ENCODE data around the gene NBEA.

The NBEA gene

DNA sequence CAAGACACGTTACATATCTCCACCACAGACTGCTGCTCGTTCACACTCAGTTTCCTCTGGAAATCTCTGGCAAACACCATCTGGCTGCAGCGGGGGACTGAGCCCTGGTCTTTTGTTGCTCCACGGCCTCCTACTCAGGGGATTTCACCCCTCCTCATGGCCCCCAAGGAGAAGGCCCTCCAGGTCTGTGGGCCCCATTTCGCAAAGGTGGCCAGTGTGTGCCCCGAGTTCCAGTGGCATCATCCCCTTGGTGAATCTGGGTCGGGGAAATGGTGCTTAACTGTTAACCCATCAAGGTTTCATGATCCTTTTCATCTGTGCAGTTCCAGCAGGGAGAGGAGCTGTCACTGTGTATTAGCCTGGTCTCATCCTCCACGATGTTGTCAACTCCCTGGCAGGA is 769.8 kb downstream of the NBEA start:
- no peak for DNase-seq (ENCODE audit: low spot score)

DNA sequence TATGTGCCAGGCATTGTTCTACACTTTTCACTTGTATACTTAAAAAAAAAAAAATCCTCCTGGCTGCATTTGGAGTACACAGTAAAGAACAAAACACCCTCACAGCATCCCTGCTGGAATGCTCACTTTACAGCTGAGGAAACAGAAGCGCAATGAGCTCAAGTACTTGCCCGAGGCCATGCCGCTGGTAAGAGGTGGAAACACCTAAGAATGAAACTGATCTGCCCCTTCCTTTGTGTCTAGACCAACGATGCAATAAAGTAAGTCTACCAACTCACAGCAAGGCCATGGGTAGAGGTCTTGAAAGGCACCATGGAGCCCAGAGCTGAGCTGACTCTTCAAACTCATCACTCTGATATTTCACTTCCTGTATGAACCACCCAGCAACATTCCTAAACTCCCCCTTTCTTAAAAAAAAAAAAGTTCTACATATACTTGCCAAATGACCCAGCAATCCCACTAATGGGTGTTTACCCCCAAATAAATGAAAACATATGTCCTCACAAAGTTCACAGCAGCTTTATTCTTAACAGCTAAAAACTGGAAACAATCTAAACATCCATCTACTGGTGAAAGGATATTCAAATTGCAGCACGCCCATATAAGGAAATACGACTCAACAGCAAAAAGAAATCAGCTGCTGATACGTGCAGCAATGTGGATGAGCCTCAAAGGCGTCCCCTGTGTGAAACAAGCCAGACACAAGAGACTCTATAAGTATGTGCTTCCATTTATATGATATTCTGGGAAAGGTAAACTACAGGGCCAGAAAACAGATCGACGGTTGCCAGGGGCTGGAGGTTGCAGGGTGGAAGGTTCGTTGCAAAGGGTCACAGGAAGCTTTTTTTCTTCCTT is 771.1 kb downstream of the NBEA start:
- no peak for DNase-seq (ENCODE audit: low spot score)

DNA sequence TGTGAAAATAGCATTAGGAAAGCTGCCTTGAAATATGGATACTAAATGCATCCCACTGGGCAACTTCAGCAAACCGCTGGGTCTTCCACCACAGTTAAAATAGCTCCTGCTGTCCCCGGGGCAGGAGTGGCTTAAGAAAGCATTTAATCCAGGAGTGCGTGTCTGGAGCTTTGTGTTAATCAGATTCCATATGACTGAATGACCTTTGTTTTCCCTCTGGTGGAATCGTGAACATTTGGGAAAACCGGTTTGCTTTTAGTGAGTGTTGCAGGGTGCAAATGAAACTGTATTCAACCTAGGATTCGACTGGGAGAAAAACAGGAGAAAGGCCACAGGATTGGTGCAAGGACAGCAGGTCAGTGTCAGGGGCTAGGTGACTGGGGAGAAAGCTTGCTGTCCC is 772.1 kb downstream of the NBEA start:
- DNase-seq (ENCODE audit: low spot score): no peak

DNA sequence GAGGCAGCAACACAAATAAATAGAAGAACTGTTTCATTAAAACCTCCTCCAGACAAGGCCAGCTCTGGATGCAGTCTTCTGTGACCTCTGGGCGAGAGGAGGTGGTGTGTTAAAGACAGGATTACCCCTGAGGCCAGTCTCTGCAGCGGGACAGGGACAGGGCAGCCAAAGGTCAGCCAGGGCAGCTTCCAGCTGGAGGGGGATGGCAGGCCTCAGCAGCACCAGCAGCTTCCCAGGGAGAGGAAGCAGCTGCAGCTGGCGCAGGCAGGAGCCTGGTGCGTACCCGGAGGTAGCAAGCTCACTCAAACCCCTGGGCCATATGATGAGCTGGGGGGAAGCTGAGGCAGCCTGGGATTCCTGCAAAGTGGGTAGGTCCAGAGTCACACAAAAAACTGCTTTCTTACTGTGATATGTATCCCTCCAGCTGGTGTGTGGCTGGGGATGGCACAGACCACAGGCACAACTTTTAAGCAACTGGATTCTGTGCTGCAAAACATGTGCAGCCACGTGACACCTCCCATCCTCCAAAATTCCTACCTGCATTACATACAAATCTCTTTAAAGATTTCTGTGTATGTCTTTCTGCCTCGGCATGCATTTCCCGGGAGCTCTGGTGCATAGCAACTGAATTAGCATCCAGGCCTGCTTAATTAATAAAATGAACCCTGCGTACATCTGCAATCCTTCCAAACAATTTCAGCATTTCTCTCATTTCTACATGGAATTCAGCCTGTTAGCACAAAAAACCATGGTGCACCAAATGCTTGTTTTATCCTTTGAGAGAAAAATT is 772.7 kb downstream of the NBEA start:
- peak; percentile 86 for DNase-seq (ENCODE audit: low spot score)

DNA sequence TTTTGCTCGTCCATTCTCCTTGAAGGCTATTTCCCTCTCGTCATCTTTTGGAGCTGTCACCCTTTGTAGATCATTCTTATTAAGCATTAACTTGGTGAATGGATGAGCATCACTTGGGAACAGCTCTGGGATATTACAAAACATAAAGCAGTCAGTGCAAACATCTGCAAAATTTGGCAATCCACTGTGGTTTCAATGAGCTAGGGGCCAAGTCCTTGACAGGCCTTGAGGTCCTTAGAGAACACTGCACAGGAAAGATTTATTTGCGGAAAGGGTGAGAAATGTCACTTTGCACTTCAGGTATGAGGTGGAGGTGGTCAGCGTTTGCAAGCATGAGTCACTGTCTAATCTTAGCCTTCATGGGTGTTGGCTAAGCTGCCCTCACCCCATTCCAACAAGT is 774.1 kb downstream of the NBEA start:
- no peak for DNase-seq (ENCODE audit: low spot score)

DNA sequence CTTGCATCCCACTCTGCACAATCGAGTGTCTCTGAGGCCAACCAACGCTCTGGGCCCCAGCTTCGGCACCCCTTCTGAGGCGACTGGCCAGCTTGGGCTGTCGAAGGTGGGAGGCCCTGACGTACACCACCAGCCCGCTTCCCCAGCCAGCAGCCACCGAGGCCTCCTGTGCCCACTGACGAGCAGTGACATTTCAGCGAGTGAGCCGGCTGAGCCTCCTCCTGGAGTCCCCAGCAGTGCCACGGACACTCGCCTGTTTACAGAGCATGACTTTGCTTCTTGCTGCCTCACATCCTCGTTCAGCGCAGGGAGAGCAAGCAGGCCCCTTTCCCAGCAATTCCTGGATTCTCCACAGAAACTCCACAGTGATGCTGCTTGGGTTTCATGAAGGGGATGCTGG is 774.7 kb downstream of the NBEA start:
- DNase-seq (ENCODE audit: low spot score): no peak

DNA sequence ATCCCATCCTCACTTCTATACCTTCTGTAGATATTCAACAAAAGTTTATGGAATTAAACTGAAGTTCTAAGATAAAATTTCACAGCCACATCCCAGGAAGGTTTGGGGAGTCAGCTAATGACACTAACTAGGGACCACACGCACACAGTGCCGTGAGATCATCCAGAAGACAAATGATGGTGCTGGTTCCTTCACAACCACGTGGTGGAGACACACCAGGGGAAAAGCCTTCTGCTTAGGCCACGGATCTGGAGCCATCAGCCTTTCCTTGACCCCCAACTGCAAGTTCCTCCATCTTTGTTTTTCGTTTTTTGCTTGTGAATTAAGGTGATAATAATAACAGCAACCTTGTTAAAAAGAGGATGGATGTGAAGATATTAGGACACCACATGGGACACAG is 776.0 kb downstream of the NBEA start:
- no peak for DNase-seq (ENCODE audit: low spot score)

DNA sequence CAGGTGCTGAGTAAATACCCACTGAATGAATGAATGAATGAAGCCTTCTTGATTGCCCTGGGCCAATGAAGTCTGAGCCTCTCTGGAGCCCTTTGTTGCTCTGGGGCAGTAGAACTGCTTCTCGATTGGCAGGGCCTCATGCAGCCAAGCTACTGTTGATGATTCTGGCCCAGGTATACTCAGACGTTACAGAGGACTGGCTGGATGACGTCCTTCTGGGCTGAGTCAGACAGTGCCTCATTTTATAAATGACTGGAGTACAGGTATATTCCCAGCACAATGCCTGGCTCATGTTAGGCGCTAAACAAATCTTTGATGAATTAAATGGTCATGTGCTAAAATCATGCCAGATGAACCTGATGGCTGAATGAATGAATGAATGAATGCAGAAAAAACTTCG is 778.2 kb downstream of the NBEA start:
- DNase-seq (ENCODE audit: low spot score): no peak

DNA sequence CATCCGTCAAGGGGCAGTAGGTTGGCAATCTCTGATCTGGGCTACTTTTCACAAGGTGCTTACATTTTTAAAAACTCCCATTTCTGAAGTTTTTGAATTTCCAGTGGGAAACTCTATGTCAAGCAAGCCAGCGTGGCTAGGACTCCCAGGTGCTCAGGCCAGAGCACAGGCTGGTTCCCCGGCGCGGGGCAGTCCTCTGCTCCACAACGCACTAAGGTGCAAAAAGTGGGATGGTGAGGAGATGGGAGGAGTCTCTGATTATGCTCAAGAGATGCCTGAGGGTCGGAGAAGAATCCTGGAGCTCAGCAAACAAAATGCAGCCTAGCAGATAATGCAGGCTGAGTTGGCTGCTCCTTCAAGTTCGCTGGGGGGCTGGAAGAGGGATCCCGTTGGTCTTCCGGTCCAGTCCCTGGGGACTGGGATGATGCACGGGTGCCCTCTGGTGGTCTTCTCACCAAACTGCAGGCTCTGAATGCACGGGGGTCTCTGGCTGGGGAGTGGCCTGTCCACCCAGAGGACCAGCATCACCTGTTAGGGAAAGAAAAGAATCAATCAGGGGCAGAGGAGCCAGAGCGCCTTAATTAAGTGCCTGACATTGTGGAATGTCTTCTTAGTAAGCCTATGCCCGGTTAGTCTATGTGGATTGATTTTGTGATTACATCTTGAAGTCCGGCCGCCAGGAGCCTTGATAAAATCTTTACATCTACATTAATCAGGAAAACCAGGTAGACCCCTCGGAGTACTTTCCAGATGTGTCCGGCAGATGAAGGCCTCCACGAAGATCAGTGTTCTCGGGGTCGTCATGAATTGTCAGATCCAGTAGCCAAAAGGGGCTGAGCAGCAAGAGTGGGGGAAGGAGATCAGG is 778.9 kb downstream of the NBEA start:
- peak; percentile 86 for DNase-seq (ENCODE audit: low spot score)

Measured in ecto neural progenitor cell (in vitro differentiated cells).